Body of pancreas (tissue), 4 donors: ENCODE results near the gene FGF8. TPM values are rescaled to one million over a fixed set of nuclear protein-coding genes. Genes with fewer than 3 reads are reported as not detected.
A peak's percentile ranks its signal among the peaks of the same experiment; 100 is the strongest.

Experiments used
- ATAC-seq: fragments of 150-250 bp; one replicate; pipeline ENCODE4 v1.9.1; 2016
- DNase-seq, 4 donors: peaks; one replicate each; pipeline ENCODE4 v3.0.0-alpha.2; 2019
- H3K27ac ChIP-seq, 4 donors: fragments of 200-600 bp; sonication (generic); 1 replicate in 3 of 4; 2 replicates in 1 of 4; pipeline versions ENCODE4 v1.5.1 to v1.6.1; 2016 to 2019; ENCODE audit warnings: mild to moderate bottlenecking in 1 of 4, mixed read lengths in 1 of 4, moderate library complexity in 1 of 4
- H3K27me3 ChIP-seq, 2 donors: fragments of 200-600 bp; sonication (generic); one replicate each; pipeline ENCODE4 v1.6.0; 2016; ENCODE audit warnings: mild to moderate bottlenecking in 1 of 2
- H3K36me3 ChIP-seq, 2 donors: fragments of 200-600 bp; sonication (generic); replicated peaks in 1 of 2; 2 replicates each; pipeline ENCODE4 v1.5.1; 2016; ENCODE audit warnings: low read depth in 2 of 2; ENCODE audit not compliant: insufficient read depth in 1 of 2
- H3K4me1 ChIP-seq: fragments of 200-600 bp; sonication (generic); one replicate; pipeline ENCODE4 v1.6.0; 2016
- H3K4me3 ChIP-seq, 2 donors: fragments of 200-600 bp; sonication (generic); 1 replicate in 1 of 2; 2 replicates in 1 of 2; pipeline ENCODE4 v1.5.1; 2016 to 2019
- H3K9me3 ChIP-seq, 3 donors: fragments of 200-600 bp; sonication (generic); 1 replicate in 2 of 3; 2 replicates in 1 of 3; pipeline ENCODE4 v1.5.1; 2016
- POLR2A ChIP-seq, 3 donors: fragments of 450-650 bp; IDR thresholded peaks; one replicate each; pipeline ENCODE4 v1.6.1; 2016; ENCODE audit warnings: antibody characterized with exemption in 3 of 3, mild to moderate bottlenecking in 2 of 3
- WGBS, 2 donors: methylation state at CpG; one replicate each; pipeline ENCODE4 v1.1.5; 2017; 5-methylcytosine and 5-hydroxymethylcytosine counted together
- intact Hi-C: fragments of 100-400 bp; cut with DNase I; formaldehyde crosslinking; loops from one replicate; pipeline ENCODE4 v1.15.1; 2023
- total RNA-seq, 2 donors: library from RNA; depleted of rRNA; stranded (reverse); fragments of >200 nt; gene quantifications; one replicate each; pipeline ENCODE4 v1.1.0, GENCODE V29; 2016
- TF ChIP-seq, protein P1 (sequence below), 7 experiments: fragments of 450-650 bp in 4 of 7; fragments of 200-600 bp in 3 of 7; sonication (generic) in 3 of 7; IDR thresholded peaks; one replicate each; pipeline ENCODE4 v1.5.1; 2016 to 2019; ENCODE audit warnings: antibody characterized with exemption in 7 of 7

Gene FGF8
- total RNA-seq, 2 donors from 2014 or later = not detected

DNA sequence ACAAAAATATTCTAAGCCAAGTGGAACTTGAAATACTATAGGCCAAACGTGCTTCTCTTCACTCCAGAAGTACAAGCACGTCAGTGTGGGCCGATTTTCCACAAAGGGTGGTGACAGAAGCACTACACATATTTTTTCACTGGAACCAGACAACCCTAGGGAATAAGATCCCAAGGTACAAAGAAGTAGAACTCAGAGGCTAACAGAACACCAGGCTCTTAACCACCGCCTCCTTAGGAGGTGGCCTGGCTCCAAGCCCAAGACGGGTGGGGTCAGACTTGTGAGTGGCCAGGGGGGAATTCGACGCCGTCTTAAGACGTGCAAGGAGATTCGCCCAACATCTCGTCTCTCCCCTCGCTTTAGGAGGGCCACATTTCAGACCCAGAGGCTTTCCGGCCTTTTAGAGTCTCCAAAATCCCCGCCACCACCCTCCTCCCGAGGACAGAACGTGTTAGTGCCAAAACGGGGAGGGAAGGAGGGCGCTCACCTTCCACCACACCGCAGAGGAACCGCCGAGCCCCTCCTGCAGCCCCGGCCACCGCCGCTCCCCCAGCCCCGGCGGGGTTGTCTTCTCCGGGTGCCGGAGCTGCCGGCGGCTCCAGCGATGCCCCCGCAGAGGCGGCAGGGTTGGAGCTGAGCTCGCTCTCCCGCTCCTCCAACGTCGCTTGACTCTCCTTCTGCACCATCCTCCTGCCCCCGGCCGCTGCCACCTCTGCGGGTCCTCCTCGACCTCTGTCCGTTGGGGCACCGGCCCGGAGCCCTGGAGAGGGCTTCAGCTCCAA, 41.6 kb upstream of the FGF8 start:
- WGBS, 2 donors = 1 to 2% methylated on average over 13 to 44 of the region's 44 CpGs
- peak in 1 of 3 donors; percentile 26 for TF ChIP-seq POLR2A (IDR thresholded peaks at IDR 0.05)
- TF ChIP-seq, protein P1, sequence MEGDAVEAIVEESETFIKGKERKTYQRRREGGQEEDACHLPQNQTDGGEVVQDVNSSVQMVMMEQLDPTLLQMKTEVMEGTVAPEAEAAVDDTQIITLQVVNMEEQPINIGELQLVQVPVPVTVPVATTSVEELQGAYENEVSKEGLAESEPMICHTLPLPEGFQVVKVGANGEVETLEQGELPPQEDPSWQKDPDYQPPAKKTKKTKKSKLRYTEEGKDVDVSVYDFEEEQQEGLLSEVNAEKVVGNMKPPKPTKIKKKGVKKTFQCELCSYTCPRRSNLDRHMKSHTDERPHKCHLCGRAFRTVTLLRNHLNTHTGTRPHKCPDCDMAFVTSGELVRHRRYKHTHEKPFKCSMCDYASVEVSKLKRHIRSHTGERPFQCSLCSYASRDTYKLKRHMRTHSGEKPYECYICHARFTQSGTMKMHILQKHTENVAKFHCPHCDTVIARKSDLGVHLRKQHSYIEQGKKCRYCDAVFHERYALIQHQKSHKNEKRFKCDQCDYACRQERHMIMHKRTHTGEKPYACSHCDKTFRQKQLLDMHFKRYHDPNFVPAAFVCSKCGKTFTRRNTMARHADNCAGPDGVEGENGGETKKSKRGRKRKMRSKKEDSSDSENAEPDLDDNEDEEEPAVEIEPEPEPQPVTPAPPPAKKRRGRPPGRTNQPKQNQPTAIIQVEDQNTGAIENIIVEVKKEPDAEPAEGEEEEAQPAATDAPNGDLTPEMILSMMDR (IDR thresholded peaks at IDR 0.05) = no peak

DNA sequence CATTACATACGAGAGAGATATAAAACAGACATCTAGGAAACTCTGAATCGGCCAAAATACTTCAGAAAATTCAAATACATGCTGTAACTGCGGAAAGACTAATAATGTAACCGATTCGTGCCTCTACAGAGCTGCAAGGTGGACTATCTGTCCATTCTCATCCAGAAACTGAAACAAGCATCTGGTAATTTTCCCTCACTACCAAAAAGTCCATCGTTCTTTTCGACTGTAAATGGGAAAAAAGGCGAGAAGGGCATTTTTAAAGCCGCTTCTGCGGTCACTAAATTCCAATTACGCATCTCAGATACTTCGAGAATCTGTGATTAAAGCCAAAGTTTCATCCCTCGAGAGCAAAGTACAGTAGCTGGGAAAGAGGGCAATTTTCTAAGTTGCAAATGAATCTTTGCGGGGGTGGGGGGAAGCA, 41.0 kb upstream of the FGF8 start:
- peak overlapping the region in 3 of 4 donors; percentile 71 to 91 (median 89) for H3K27ac ChIP-seq
- peak overlapping the region; percentile 97 to 98 for H3K4me3 ChIP-seq
- no peaks in the 10 kb centered on the region for H3K9me3 ChIP-seq
- TF ChIP-seq, protein P1 (IDR thresholded peaks at IDR 0.05) = no peak
- TF ChIP-seq POLR2A (IDR thresholded peaks at IDR 0.05) = no peak
- no peaks in the 10 kb centered on the region for H3K36me3 ChIP-seq
- H3K4me1 ChIP-seq = peaks cover 29% of the 10 kb centered on the region
- DNase-seq (no peak), ATAC-seq (no peak)
- no peaks in the 10 kb centered on the region for H3K27me3 ChIP-seq
- intact Hi-C loops = no loop called here
- WGBS, 2 donors = 0 to 1% methylated on average over 14 of the region's 14 CpGs

More for the DNA sequence above, 41.6 kb upstream of the FGF8 start:
- peak; percentile 7 for ATAC-seq
- H3K4me1 ChIP-seq = peaks cover 29% of the 10 kb centered on the region
- no peaks in the 10 kb centered on the region for H3K36me3 ChIP-seq
- H3K27me3 ChIP-seq = no peaks in the 10 kb centered on the region
- intact Hi-C loops = no loop called here
- H3K4me3 ChIP-seq = peak overlapping the region; percentile 97 to 98
- peak; percentile 76 to 87 (median 84) for DNase-seq
- no peaks in the 10 kb centered on the region for H3K9me3 ChIP-seq
- H3K27ac ChIP-seq = peak overlapping the region; percentile 71 to 91 (median 80)

DNA sequence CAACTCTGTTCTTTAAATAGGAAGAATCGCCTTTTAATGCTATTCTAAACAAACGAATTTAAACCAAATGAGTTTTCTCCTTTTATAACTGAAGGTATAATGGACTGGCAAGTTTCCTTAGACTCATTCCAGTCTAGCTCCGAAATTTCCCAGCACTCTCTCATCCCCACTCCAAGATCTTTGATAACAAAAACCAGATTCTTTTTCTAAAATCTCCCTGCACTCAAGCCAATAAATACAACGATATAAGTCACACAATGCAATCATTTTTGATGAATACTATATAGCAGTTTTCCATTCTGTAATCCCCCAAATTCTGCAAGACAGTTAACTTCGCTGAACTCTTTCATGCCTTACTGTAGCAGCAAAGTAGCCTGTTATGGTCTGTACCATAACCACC, 40.5 kb upstream of the FGF8 start:
- intact Hi-C loops = no loop called here
- ATAC-seq = no peak

DNA sequence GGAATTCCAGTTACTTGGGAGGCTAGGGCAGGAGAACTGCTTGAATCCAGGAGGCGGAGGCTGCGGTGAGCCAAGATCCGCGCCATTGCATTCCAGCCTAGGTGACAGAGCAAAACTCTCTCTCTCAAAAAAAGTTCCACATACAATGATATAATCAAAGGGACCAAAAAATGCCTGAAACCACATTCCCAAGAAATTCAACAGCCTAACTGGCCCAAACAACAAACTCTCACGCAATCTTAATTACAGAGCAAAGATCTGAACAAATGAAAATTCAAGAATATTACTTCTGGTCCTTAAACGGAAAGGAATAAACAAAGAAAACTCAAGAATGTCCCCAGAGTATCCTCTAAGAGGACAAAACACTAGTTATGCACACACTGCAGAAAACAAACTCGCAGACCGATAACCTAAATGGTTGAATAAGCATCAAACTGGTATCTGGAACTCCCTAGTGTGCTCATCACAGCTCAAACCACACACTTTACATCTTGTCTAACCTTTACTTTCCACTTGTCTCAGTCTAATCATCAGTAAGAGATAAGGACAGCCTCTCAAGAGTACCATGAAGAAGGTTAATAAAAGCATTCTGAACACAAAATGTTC, 38.7 kb upstream of the FGF8 start:
- H3K27ac ChIP-seq = no peak overlapping the region
- H3K36me3 ChIP-seq = peaks cover 0 to 6% of the 10 kb centered on the region in 2 donors
- no peak for ATAC-seq
- peaks cover 28% of the 10 kb centered on the region for H3K4me1 ChIP-seq
- H3K27me3 ChIP-seq = no peaks in the 10 kb centered on the region
- no peak for DNase-seq
- intact Hi-C loops = no loop called here
- no peaks in the 10 kb centered on the region for H3K9me3 ChIP-seq
- TF ChIP-seq POLR2A (IDR thresholded peaks at IDR 0.05) = no peak
- TF ChIP-seq, protein P1 (IDR thresholded peaks at IDR 0.05) = no peak
- no peak overlapping the region for H3K4me3 ChIP-seq
- 78 to 85% methylated on average over 8 of the region's 8 CpGs for WGBS, 2 donors

More for the DNA sequence above, 40.5 kb upstream of the FGF8 start:
- 1% methylated on average over 5 of the region's 5 CpGs for WGBS, 2 donors
- TF ChIP-seq POLR2A (IDR thresholded peaks at IDR 0.05) = no peak
- H3K4me1 ChIP-seq = peaks cover 29% of the 10 kb centered on the region
- H3K36me3 ChIP-seq = no peaks in the 10 kb centered on the region
- no peaks in the 10 kb centered on the region for H3K27me3 ChIP-seq
- peak overlapping the region in 1 of 4 donors; percentile 71 for H3K27ac ChIP-seq
- peak overlapping the region; percentile 97 to 98 for H3K4me3 ChIP-seq
- no peak for DNase-seq
- no peaks in the 10 kb centered on the region for H3K9me3 ChIP-seq

DNA sequence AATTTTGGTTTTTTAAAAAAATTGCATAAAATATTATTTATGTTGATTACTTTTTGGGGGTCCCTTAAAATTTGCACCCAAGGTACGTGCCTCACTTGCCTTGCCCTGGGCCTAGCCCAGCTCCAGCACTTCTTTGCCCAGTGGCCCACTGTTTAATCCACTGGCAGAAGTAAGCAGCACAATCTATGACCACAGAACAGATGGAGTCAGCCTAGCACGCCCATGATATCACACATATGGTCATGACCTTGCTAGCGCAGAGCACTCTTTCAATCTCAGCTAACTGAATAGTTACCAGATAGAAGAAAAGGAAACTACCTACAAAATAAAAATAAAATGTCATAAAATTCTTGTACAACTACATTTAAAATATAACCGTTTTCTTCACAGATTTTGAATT, 36.7 kb upstream of the FGF8 start:
- Histone ChIP-seq H3K4me1 (peaks cover 19% of the 10 kb centered on the region), H3K27me3 (no peaks in the 10 kb centered on the region), H3K4me3 (no peak overlapping the region), H3K27ac (no peak overlapping the region), H3K9me3 (no peaks in the 10 kb centered on the region), H3K36me3 (peaks cover 0 to 12% of the 10 kb centered on the region in 2 donors)
- intact Hi-C loops = no loop called here
- DNase-seq = no peak
- WGBS, 2 donors = 67 to 73% methylated on average over 4 of the region's 4 CpGs
- no peak for ATAC-seq
- TF ChIP-seq, protein P1 (IDR thresholded peaks at IDR 0.05) = no peak
- no peak for TF ChIP-seq POLR2A (IDR thresholded peaks at IDR 0.05)
